ENCODE data around the gene TDRD1. TPM values are rescaled to one million over a fixed set of nuclear protein-coding genes. Genes with fewer than 3 reads are reported as not detected.

The TDRD1 gene
- total and polyA plus RNA-seq, 7 donors = under 0.01 to 0.28 (median 0.17) TPM; not detected in 3

DNA sequence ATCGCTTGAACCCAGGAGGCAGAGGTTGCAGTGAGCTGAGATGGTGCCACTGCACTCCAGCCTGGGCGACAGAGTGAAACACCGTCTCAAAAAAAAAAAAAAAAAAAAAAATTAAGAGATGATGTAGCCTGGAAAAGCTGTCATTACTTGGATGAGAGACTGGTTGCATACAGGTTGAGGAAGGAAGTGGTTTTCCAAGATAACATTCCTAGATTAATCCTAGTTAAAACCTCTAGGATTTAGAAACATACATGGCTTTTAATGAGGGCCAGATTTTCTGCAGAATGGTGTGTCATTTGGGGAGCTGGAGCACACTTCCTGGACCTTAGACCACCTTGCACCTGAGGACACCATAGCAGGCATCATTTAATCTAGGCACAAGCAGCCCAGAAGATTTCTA, 77.7 kb downstream of the TDRD1 start:
- 88 to 96% methylated on average over 3 of the region's 3 CpGs for WGBS, 2 donors
- no peaks in the 10 kb centered on the region for H3K27me3 ChIP-seq
- intact Hi-C loops (cut with DNase I) = no loop called here
- no peak for DNase-seq
- TF ChIP-seq EP300 (IDR thresholded peaks at IDR 0.05) = no peak
- TF ChIP-seq POLR2A (IDR thresholded peaks at IDR 0.05) = no peak
- no peak overlapping the region for H3K27ac ChIP-seq
- no peaks in the 10 kb centered on the region for H3K4me1 ChIP-seq
- no peaks in the 10 kb centered on the region for H3K9me3 ChIP-seq
- H3K36me3 ChIP-seq = no peaks in the 10 kb centered on the region
- H3K4me3 ChIP-seq = no peak overlapping the region

DNA sequence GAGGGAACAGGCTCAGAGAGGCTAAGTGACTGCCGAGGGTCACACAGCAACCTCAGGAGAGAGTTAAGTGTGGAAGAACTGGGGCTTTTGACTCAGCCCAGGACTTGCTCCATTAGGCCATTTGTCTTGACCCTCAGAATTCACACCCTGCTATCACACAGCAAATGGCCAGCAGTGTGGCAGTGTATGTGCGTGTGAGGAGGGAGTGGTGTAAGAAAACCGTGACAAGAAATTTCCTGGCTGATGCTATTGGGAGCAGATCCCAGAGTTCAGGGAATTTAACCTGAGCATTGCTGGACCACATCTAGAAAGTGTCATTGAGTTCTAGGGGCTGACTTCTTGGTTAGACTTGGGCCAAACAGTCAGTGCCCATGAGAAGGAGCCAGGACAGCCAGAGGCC, 78.3 kb downstream of the TDRD1 start:
- Histone ChIP-seq H3K4me1 (no peaks in the 10 kb centered on the region), H3K9me3 (no peaks in the 10 kb centered on the region), H3K36me3 (no peaks in the 10 kb centered on the region), H3K27me3 (no peaks in the 10 kb centered on the region), H3K27ac (peak overlapping the region in 1 of 4 donors; percentile 23), H3K4me3 (no peak overlapping the region)
- WGBS, 2 donors = 45 to 67% methylated on average over 3 of the region's 3 CpGs
- DNase-seq = no peak
- TF ChIP-seq EP300 (IDR thresholded peaks at IDR 0.05) = no peak
- no peak for TF ChIP-seq POLR2A (IDR thresholded peaks at IDR 0.05)
- TF ChIP-seq POLR2AphosphoS5 (IDR thresholded peaks at IDR 0.05) = no peak
- TF ChIP-seq, protein P1, sequence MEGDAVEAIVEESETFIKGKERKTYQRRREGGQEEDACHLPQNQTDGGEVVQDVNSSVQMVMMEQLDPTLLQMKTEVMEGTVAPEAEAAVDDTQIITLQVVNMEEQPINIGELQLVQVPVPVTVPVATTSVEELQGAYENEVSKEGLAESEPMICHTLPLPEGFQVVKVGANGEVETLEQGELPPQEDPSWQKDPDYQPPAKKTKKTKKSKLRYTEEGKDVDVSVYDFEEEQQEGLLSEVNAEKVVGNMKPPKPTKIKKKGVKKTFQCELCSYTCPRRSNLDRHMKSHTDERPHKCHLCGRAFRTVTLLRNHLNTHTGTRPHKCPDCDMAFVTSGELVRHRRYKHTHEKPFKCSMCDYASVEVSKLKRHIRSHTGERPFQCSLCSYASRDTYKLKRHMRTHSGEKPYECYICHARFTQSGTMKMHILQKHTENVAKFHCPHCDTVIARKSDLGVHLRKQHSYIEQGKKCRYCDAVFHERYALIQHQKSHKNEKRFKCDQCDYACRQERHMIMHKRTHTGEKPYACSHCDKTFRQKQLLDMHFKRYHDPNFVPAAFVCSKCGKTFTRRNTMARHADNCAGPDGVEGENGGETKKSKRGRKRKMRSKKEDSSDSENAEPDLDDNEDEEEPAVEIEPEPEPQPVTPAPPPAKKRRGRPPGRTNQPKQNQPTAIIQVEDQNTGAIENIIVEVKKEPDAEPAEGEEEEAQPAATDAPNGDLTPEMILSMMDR (IDR thresholded peaks at IDR 0.05) = no peak
- intact Hi-C loops (cut with DNase I) = no loop called here

DNA sequence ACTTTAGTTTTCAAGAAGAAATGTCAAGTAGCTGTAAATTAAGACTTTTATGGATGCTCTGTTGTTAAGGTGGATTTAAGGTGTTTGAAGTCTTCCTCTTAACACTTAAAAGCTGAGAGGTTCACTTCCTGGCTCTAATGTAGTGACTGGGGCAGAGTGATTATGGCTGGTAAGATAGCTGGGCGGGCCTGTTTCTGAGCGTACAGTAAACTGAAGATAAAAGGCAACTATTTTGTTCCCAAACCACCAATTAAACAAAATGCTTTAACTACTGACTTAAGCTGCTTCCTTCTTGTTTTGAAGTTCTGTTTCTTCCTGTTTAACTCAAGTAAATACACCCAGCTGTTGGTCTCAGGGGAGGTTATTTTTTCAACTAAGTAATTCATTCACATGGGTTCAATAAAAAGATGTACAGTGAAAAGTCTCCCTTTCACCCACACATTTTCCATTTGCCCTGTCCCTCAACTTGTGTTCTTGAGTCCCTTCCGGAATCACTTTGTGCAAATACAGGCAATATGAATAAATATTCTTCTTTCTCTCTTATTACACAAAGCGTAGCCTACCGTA, 79.2 kb downstream of the TDRD1 start:
- no peaks in the 10 kb centered on the region for H3K36me3 ChIP-seq
- intact Hi-C loops (cut with DNase I) = no loop called here
- H3K4me3 ChIP-seq = no peak overlapping the region
- 13 to 55% methylated on average over 5 of the region's 5 CpGs for WGBS, 2 donors
- no peaks in the 10 kb centered on the region for H3K4me1 ChIP-seq
- peak overlapping the region in 1 of 4 donors; percentile 23 for H3K27ac ChIP-seq
- H3K27me3 ChIP-seq = no peaks in the 10 kb centered on the region
- no peak for DNase-seq
- TF ChIP-seq, protein P1 (IDR thresholded peaks at IDR 0.05) = no peak
- TF ChIP-seq POLR2A (IDR thresholded peaks at IDR 0.05) (no peak), POLR2AphosphoS5 (IDR thresholded peaks at IDR 0.05) (no peak)
- H3K9me3 ChIP-seq = no peaks in the 10 kb centered on the region

DNA sequence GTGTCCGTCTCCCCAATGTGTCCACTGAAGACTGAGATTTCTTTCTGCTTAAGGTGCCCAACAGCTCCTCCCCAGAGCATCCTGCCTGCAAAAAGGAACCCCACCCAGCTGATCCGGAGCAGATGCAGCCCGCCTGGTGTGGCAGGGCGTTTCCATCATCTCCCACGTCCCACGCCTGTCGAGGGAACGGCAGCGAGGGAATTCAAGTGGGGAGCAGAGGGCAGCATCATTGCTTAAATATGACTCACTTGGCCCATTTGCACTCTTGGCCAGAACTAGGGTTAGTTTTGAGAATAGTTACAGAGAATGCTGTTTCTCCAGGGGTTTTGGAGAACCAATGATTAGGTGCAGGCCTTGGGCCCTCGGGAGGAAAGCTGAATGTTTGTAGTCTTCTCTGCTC, 80.7 kb downstream of the TDRD1 start:
- intact Hi-C loops (cut with DNase I) = no loop called here
- DNase-seq = no peak
- no peaks in the 10 kb centered on the region for H3K4me1 ChIP-seq
- H3K27ac ChIP-seq = peak overlapping the region in 2 of 4 donors; percentile 39 to 42
- no peaks in the 10 kb centered on the region for H3K36me3 ChIP-seq
- H3K9me3 ChIP-seq = no peaks in the 10 kb centered on the region
- 84 to 87% methylated on average over 10 of the region's 10 CpGs for WGBS, 2 donors
- H3K4me3 ChIP-seq = no peak overlapping the region
- TF ChIP-seq, protein P1 (IDR thresholded peaks at IDR 0.05) = no peak
- TF ChIP-seq POLR2AphosphoS5 (IDR thresholded peaks at IDR 0.05) = peak in 2 of 4 donors; percentile 4 to 18
- H3K27me3 ChIP-seq = no peaks in the 10 kb centered on the region

DNA sequence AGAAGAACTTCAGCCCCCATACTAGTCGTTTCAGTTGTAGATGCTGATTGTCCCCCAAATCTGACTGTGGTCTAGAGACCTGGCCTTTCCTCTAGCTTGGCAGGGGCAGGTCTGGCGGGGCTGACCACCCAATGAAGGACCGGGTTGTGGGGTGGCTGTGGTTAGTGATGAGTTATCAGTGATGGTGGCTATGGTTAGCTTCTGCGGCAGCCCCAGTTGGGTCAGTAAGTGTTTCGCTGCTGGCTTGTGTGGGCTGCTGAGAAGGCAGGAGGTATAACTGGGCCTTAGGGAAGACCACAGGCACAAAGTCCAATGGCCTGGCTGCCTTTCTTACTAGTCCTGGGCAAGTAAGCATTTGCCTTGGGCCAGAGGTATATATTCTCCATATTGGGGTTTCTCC, 81.2 kb downstream of the TDRD1 start:
- Histone ChIP-seq H3K36me3 (no peaks in the 10 kb centered on the region), H3K27me3 (no peaks in the 10 kb centered on the region), H3K4me1 (peaks cover 0 to 5% (median 0%) of the 10 kb centered on the region in 4 donors), H3K4me3 (no peak overlapping the region), H3K9me3 (no peaks in the 10 kb centered on the region), H3K27ac (peak overlapping the region in 2 of 4 donors; percentile 39 to 42)
- TF ChIP-seq POLR2A (IDR thresholded peaks at IDR 0.05) (no peak), EP300 (IDR thresholded peaks at IDR 0.05) (no peak), POLR2AphosphoS5 (IDR thresholded peaks at IDR 0.05) (no peak)
- TF ChIP-seq, protein P1 (IDR thresholded peaks at IDR 0.05) = no peak
- intact Hi-C loops (cut with DNase I) = no loop called here
- WGBS, 2 donors = 92 to 93% methylated on average over 5 of the region's 5 CpGs
- no peak for DNase-seq

Data from sigmoid colon (tissue), 7 donors.